Nucleus accumbens (tissue), 56 donors: ENCODE data around the gene CLDN3.
"Not testable (repeated sequence)": the region's sequence is repeated elsewhere in the genome, so short reads cannot be mapped to it uniquely, and the experiment has no call there.

Experiments used
- DNase-seq, 56 donors: peaks; one replicate each; lab custom pipeline; 2025; lab: John Stamatoyannopoulos, UW

Gene CLDN3

DNA sequence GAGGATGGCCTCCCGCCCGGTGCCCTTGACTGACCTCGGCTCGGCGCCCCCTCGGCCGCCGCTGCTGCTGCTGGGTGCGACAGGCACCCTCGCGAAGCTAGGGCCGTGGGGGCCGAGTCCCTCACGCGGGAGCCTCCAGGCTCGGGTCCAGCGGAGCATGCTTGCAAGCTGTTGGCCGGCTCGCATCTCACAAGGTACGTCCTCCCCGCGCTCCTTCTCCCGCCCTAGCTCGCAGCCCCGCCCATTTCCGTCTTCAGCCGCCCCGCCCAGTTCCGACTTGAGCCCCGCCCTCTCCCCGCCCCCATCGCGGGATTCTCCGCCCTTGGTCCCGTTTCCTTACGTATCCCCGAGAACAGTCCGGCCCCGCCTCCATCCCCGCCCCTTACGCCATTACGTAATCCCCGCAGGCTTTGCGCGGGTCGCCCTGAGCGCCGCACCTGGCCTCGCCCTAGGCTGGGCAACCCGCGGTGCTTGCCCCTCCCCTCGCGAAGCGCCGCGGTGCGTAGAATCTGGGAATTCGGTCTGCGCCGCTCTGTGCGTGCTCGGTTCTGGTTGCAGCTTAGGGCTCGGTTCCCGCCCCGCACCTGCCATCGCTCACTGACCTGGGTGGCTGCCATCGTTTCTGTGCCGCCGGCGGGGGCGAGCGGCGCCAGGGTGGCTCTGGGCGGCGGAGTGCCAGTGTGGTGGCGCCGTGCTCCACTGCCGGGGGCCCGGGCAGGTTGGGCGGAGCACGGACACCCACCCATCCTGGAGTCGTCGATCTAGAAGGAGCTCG, 31.3 kb downstream of the CLDN3 start, which contains the start of gene ABHD11:
Gene ABHD11, minus strand, starts transcription at position 191 of the 775 bp plus-strand sequence. Its CDS starts 32 bp downstream, at position 159.
- peak; percentile 52 to 100 (median 97) for DNase-seq

DNA sequence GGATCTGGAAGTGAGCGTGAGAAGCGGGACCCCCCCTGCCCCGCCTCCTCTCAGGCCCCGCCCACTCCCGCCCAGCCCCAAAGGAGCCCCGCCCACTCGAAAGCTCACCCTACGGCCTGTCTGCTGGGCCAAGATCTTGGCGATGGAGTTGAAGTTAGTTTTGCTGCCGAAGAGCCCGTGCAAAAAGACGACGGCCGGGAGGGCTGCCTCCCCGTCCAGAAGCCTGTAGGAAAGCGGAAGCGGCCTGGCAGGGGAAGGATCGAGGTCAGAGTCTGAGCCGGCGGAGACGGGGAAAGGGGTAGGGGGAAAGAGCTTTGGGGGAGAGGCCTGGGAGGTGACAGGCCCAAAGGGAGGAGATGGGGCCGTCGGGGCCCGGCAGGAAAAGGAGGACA, 31.9 kb downstream of the CLDN3 start:
- DNase-seq = peak in 35 of 56 donors; percentile 9 to 69 (median 40)

DNA sequence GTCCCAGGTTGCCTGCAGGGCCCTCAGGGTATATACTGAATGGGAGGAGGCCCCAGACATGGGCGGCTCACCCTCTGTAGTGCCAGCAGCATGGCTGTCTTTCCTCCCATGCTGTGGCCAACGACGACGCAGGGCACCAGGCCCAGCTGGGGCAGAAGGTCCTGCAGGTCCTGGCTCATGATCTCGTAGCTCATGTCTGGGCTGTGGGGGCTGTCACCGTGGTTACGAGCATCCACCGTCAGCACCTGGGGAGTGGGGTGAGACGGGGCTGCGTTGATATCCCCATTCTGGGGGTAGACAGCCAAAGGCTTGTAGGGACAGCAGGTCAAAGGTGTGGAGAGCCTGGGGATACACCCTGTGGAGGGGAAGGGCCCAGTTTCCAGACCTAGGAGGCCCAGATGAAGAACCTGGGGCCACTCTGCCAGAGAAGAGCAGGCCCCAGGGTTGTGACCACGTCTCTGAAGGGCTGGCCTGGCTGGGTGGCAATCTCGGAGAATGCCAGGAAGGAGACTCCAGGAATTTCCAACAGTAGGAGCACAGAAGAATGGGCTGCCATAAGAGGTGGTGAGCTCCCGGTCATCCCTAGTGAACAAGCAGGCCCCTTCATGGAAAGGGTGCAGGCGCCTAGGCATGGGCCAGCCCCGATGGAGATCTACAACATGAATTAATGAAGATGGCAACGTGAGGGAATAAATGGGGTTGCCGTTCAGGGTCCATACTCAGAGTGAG, 32.4 kb downstream of the CLDN3 start:
- DNase-seq = no peak

DNA sequence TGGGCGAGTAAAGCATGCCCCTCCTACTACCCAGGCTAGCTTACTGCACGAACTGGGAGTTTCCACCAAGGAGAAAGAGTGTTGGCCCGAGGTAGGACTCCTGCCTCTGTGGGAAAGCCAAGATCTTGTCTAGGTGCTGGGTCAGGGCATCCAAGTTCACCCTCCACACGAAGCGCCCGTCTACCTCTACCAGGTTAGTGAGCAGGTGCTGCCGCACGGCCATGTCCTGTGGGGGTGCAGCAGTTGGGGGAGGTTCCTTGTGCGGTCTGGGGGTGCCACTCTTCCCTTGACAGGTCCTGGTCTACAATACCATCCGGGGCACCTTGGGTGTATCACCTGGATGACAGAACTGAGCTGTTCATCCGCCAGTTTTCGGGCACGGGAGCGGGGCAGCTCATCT, 33.2 kb downstream of the CLDN3 start:
- DNase-seq = no peak

- no peak for DNase-seq
These were observed 34.6 kb downstream of the CLDN3 start for GRCh38 chr7:73735528-73735905.

DNA sequence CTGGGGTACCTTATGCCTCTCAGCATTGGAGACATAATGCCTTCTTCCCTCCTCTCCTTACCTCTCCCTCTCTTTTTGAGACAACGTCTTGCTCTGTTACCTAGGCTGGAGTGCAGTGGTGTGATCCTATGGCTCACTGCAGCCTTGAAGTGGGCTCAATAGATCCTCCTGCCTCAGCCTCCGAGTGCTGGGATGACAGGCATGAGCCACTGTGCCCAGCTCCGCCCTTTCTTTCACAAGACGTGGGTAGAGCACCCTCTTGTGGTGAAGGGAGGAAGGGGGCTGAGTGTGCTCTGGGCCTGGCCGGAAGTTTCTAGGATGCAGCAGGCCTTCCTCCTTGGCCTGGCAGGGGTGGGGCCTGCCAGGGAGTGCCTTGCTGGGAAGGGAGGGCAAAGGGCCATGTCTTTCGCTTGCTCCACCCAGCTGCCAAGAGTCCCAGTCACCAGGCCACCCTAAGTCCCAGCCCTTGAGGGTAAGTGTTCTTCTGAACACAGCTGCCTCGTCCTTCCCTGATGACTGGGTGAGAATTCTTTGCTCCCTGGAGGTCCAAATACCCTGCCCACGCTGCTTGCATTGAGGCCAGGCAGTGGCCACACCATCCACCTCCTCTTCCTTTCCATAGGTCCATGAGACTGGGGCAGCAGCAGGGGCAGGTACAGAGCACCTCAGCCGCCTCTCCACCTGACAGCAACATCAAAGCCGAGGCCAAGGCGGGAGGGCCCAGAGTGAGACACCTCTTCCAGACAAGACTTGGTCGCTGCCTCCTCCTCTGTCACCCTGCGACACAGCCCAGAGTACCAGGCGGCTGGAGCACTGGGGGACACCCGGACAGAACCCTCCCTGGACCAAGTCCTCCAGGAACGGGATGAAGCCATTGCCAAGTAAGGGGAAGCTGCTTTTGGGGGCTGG, 35.2 kb downstream of the CLDN3 start:
- peak in 21 of 56 donors; percentile 7 to 56 (median 22) for DNase-seq

DNA sequence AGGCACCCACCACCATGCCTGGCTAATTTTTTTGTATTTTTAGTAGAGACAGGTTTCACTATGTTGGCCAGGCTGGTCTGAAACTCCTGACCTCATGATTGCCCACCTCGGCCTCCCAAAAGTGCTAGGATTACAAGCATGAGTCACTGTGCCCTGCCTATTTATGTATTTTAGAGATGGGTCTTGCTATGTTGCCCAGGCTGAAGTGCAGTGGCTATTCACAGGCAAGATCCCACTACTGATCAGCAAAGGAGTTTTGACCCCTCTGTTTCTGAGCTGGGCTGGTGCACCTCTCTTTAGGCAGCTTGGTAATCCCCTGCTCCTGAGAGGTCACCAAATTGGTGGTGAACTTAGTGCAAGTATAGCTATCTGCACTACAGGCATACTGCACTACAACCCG, 37.7 kb downstream of the CLDN3 start:
- DNase-seq = no peak

DNA sequence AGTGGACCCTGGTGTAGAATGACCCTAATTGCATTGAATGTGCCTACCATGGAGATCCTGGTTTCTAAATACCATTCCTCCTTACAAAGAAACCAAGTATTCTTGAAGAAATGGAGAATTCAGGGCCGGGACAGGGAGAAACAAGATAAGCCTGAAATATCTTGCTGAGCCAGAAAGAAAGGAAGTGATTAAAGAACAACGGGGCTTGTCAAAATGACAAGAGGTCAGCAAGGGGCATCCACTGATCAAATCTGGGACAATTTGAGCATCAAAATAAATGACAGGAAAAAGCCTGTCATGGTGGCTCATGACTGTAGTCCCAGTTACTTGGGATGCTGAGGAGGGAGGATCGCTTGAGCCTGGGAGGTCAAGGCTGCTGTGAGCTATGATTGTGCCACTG, 39.6 kb downstream of the CLDN3 start:
- DNase-seq = no peak

DNA sequence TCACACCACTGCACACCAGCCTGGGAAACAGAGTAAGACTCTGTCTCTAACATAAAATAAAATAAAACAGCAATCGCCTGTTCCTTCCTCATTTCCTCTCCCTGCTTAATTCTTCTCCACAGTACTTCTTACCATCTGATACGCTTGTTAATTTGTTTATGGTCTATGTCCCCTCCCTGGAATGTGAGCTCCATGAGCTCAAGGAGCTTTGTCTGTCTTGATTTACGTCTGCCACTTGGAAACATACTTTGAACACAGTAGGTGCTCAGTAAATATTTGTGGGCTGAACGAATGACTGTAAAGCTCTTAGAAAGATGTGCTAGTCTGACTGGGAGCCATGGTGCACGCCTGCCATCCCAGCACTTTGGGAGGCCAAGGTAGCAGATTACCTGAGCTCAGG, 41.5 kb downstream of the CLDN3 start:
- no peak for DNase-seq

DNA sequence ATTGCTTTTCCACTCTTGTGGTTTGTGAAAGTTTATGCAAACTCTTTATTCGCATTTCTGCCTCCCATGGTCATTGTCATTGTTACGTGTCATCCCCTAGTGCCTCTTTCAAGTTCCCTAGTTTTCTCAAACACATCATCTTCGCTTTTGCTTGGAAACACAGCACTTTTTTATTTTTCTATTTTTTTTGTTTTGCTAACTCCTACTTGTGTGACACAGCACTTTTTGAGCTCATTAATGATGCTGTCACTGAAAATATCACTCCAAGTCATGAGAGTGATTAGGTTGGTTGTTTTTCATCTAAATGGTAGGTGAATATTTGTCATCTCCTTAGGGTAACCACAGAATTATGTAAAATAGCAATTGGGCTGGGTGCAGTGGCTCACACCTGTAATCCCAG, 42.1 kb downstream of the CLDN3 start:
- DNase-seq = no peak

DNA sequence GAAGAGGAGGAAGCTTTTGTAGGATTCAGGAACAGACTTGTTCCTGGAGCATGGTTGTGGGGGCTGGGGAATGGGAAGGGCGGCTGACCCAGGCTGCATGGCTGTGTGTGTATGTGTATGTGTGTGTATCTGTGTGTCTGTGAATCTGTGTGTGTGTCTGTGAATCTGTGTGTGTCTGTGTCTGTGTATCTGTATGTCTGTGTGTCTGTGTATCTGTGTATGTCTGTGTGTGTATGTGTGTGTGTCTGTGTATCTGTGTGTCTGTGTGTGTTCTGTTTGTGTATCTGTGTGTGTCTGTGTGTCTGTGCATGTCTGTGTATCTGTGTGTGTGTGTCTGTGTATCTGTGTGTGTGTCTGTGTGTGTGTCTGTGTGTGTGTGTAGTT, 44.0 kb downstream of the CLDN3 start:
- no peak for DNase-seq

DNA sequence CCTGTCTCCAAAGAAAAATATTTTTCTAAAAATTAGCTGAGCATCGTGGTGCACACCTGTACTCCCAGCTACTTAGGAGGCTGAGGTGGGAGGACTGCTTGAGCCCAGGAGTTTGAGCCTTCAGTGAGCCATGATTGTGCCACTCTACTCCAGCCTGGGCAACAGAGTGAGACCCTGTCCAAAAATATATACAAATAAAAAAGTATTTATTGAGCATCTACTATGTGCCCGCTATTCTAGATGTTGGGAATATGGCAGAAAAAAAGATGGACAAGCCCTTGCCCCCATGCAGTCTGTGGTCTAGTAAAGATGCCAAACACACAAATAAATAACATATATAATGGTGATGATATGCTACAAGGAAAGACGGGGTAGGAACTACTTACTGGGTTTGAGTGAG, 46.3 kb downstream of the CLDN3 start:
- DNase-seq = no peak

DNA sequence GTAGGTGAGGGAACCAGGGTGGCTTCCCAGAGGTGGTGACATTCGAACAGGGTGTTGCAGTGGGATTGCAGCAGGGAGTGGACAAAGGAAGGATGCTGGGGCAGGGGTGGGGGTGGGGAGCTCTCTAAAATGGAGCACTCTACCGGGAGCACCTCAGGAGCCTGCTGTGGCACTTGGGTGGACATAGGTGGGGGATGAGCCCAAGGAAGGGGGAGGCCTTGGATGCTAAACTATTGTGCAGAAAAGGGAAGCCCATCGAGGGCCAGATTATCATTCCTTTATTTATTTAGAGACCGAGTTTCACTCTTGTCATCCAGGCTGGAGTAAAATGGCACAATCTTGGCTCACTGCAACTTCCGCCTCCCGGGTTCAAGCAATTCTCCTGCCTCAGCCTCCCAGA, 47.3 kb downstream of the CLDN3 start:
- DNase-seq = no peak

GRCh38 chr7:73722182-73722581, 47.9 kb downstream of the CLDN3 start:
- DNase-seq = not testable (repeated sequence)

DNA sequence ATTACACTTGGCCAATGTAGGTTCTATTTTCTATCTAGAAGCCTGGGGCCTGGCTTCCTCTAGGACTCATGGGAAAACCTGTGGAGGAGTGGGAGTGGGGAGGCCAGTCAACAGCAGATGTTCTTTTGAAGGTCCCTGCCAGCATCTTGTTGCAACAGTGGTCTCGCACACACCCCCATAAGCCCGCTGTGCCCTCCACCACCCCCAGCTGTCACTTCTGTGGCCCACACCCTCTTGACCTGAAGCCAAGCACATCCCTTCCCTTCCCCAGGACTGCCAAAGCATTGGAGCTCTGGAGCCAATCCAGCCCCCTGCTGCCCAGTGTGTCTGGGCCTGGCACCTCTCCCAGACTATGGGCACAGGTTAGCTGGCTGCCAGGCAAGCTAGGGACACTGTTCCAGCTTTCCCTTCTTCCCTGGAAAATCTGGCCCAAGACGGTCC, 48.7 kb downstream of the CLDN3 start:
- DNase-seq = peak in 49 of 56 donors; percentile 6 to 82 (median 43)

GRCh38 chr7:73720443-73720842, 49.6 kb downstream of the CLDN3 start:
- not testable (repeated sequence) for DNase-seq

DNA sequence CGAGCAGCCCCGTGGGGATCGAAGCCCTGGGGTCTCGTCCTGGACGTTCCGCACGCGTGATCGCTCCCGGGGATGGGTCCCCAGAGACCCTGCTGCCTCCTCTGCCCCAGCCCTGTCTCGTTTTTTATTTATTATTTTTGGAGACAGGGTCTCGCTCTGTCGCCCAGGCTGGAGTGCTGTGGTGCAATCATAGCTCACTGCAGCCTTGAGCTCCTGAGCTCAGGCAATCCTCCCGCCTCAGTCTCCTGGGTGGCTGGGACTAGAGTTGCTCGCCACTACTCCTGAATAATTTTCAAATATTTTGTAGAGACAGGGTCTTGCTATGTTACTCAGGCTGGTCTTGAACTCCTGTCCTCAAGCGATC, 50.3 kb downstream of the CLDN3 start:
- peak in 1 of 56 donors; percentile 18 for DNase-seq
